ENCODE measurements around the gene XRN2.

Gene XRN2

DNA sequence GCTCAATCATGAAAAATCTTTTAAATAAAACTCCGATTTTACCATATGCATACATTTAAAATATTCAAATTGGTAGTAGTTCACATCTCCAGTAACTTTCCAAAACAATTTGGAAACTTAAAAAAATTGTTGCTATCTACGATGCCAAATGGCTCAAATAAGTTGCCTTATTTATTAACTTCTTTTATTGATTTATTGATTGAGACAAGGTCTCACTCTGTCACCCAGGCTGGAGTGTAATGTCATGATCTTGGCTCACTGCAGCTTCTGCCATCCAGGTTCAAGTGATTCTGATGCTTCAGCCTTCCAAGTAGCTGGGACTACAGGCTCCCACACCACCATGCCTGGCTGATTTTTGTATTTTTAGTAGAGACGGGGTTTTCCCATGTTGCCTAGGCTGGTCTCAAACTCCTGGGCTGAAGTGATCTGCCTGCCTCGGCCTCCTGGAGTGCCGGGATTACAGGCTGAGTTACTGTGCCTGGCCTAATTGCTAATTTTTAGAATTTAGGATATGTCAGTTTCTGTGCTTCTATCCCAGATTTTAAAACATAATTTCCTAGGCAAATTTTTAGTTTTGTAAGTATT is 81.3 kb downstream of the XRN2 start:
- DNase-seq (ENCODE audit: low spot score) (no peak), FAIRE-seq (no peak)

DNA sequence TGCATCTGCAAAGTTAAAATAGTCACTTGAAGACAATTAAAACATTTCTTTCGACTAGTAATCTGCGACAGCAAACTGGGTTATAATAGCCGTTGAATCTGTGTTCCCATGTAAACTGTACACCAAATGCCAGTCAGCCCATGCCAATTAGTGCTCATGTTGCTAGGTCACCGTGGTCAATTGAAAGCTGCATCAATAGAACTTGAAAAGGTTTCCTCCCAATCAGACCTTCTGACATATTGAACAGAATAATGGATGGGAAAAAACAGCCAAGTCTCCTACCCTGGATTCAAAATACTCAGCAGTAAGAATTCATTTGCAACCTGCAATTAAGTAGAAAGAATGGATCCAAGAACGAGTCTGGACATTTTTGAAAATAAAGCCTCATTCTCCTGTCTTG is 83.0 kb downstream of the XRN2 start:
- DNase-seq (ENCODE audit: low spot score), result no peak

DNA sequence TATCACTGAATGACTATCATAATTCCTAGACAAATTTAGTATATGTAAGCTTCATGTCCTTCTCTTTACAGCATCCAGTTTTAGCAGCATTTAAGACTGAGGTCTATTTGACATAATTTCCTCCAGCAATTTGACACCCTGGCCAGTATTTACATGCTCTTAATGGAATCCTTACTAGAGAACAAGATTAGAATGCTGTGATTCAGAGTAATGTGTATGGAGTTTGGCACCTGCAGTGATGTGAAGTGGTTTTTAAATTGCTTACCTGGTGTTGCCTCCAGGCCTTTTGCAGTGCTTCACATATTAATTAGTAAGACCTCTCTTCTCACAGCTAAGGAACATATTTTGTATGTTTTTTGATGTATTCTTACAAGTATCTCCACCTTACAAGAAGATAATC is 84.4 kb downstream of the XRN2 start:
- no peak for FAIRE-seq
- DNase-seq (ENCODE audit: low spot score), result no peak

More for the DNA sequence above, 83.0 kb downstream of the XRN2 start:
- no peak for FAIRE-seq

- FAIRE-seq (no peak), DNase-seq (ENCODE audit: low spot score) (no peak)
Observed at GRCh38 chr20:21388566-21388965, 85.4 kb downstream of the XRN2 start.

GRCh38 chr20:21389368-21389767 is 86.2 kb downstream of the XRN2 start:
- DNase-seq (ENCODE audit: low spot score) (no peak), FAIRE-seq (no peak)

- DNase-seq (ENCODE audit: low spot score) (no peak), FAIRE-seq (no peak)
Observed at GRCh38 chr20:21390768-21391167, 87.6 kb downstream of the XRN2 start.

DNA sequence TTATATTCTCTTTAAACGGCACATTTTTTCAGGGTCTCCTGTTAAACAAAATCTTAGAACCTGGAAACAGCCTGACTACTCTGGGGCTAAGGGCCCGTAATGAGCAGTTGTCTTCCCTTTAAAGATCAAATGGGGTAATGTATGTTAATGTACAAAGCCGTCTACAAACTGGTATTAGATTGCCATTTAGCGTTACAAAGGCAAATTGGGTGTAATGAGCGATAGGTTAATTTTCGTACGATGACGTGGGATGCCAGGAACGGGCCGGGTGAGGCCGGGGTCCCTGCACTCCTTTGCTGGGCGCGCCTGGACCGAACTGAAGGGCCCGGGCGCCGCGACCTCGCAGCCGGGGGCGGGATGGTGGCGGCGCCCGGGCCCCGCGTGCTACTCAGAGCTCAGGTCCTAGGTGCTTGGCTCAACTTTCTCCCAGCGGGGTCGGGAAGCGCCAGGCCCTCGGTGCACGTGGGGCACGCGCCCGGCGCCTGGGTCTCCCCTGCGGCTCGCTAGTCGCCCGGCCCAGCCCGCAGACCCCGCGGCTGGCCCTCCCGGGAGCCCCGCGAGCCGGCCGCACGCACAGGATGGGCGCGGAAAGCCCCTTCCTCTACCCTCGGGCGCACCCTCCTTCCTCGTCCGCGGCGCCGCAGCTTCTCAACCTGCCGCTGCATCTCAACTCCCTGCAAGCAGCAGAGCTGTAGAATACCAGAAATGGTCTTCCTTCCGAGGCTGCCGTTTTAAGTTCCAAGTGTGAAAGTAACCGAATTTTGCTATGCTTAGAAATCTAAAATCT is 88.2 kb downstream of the XRN2 start:
- DNase-seq (ENCODE audit: low spot score), result no peak
- FAIRE-seq, result no peak

DNA sequence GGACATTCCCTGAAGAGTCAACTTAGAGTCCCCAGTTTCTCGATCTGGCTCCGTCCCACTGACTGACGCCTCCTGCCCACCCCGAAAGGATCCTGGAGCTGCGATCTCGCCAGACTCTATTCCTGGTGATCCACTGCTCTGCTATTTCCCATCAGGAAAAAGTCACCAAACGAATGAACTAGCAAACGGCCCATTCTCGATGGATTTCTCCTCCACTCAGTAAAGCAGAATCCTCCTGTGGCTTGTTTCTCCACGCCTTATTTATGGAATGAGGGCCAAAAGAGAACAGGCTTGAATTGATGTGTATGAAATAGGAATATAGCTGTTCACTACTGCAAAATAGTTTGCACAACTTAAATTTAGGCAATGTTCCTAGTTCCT is 88.8 kb downstream of the XRN2 start:
- FAIRE-seq, result no peak
- no peak for DNase-seq (ENCODE audit: low spot score)

- DNase-seq (ENCODE audit: low spot score), result no peak
- FAIRE-seq, result no peak
Observed at GRCh38 chr20:21393166-21393565, 90.0 kb downstream of the XRN2 start.

DNA sequence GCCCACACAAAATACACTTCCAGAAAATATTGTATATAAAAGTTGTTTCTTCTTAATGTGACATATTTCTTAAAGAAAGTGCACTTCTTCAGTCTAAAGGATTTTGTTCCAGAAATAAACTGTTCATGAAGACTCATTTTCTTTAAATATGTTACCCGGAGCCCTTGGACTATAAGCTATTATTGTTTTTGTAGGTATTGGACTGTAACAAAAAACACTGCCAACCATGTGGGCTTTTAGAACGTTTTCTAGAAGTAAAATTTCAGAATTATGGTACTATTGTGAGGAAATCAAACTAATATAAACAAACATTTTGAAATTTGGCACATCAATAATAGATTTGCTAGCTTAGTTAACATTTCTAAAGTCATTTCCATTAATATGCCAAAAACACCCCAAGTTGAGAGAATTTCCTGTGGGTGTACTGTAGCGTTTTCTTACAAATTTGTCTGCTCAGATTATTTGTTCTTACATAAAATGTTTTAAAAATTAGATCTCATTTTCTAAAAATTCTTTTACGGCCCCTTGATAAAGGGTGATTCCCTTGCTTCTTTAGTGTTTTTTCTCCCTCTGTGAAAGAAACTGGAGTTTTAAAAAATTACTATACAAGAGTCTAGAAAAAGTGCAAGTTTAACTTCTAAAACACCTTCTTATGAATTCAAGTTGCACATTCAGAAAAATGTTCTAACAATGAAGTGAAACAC is 90.8 kb downstream of the XRN2 start:
- no peak for FAIRE-seq
- DNase-seq (ENCODE audit: low spot score), result no peak

DNA sequence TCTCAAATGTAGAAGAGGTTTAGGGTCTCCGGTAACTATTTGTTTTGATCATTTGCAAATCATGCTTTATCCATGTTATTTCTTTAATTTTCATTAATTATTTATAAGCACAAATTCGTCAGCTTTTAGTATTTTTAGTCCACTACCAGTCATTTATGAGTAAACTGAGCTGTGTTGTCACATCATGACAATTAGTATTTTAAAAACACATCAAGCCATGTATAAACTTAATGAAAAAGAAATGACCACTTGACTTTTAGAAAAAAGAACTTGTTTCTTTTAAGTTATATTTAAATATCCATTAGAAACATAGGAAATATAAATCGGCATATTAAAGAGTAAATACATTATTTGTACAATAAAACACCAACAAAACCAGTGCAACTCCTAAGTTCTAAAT is 91.4 kb downstream of the XRN2 start:
- FAIRE-seq (no peak), DNase-seq (ENCODE audit: low spot score) (no peak)

- DNase-seq (ENCODE audit: low spot score), result no peak
- FAIRE-seq, result no peak
Observed at GRCh38 chr20:21395051-21395665, 92.0 kb downstream of the XRN2 start.

DNA sequence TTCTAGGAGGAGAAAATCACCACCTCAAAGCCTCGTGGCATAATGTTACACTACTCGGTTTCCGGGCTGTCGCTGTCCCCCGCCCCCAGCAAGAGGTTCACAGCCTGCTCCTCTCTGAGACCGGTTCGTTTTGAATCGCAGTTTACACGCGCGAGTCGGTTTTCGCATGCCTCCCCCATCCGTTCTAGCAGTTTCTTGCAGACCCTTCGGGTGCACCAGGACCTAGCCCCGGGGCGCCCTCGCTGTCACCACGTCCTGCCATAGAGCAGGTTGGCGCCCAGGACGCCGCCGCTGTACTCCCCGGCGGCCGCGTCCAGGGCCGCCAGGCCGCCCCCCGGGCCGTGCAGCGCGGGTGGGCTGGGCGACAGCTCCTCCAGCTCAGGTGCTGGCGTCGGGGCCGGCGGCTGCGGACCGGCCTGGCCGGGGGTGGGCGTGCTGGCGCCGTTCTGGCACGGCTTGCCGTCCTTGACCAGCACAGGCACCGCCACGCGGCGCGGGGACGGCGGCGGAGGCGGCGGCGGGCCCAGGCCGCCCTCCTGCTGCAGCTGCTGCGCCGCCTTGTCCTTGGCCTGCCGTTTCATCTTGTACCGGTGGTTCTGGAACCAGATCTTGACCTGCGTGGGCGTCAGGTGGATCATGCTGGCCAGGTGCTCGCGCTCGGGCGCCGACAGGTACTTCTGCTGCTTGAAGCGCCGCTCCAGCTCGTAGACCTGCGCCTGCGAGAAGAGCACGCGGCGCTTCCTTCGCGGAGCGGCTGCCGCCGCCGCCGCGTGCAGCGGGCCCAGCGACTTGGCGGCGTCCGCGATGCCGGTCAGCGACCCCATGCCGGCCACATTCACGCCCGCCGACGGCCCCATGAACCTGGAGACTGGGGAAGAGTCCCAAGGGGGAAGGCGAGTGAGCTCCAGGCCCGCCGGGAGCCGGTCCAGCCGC is 92.8 kb downstream of the XRN2 start:
- DNase-seq (ENCODE audit: low spot score) (no peak), FAIRE-seq (no peak)

GRCh38 chr20:21396599-21397340 is 93.6 kb downstream of the XRN2 start:
- DNase-seq (ENCODE audit: low spot score) (no peak), FAIRE-seq (no peak)

DNA sequence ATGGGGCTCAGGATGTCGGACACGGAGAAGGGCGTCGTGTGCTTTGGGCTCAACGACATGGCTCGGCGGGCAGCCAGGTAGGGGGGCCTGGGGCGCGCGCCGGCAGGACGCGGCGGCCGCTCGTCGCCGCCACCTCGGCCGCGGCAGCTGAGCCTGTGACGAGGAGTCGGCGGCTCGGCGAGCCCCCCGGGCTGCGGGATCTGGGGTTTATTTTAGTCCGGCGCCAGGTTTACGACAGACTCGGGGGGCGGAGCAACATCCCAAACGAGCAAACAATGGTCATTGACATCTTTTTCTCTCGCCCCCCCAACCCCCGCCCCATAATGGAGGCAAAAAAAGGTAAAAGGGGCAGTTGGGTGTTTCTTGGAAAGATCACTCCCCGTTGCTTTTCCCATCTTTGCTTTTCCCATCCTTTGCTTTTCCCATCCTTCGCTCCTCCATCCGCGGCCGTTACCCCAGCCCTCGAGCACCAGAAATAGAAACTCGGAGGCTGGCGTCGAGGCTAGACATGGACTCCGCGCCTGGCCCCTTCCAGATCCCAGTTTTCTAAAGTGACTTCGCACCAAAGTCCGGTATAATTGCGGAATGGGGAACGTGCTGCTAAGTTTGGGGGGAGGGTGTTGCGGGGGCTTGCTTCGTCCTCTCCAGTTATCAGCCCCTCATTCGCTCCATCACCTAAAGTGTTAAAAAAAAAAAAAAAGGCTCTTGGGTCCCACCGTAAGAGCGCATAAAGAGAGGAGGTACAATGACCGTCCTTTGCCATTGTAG is 94.4 kb downstream of the XRN2 start, which contains the start of gene NKX2-4:
TSS of gene NKX2-4 (minus strand) at position 186 of the 768 bp plus-strand sequence. CDS start at position 59, 127 bp downstream.
- DNase-seq (ENCODE audit: low spot score) (no peak), FAIRE-seq (no peak)

DNA sequence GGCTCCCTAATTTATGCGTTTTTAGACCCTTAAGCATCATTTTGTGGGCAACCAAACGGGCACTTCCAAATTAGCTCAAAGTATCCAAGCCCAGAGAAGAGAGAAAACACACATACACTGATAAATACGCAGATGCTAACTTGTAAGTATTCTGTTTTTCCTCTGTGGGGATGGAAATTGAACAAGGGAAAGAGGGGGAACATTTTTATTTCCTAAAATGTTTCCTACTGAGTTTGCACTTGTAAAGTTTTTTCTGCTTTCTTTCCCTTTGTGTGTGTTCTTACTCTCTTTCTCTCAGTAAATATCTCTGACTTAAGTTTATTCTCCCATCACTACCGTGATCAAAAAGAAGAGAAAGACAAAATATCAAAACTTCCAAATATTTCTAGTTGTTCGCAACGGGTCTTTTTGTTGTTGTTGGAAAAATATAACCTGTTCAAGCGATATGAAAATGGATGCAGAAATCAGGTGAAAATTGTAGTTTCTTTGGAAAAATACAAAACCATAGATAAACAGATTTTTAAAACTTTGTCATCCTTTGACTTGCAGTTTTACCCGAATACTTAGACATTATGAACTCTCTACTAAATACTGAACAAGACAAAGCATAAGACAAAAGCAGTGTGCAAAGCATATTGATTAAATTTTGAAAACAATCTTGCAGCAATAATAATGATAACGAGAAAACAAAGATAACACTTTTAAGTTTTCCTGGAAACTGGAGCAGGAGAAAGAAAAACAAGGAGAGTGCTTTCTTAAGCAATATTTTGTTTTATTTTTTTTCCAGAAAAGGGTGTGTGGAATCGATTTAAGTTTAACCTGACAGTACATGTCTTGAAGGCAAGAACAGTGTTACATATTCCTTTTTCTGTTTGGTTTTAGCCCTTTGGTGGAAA is 95.2 kb downstream of the XRN2 start:
- no peak for DNase-seq (ENCODE audit: low spot score)
- FAIRE-seq, result no peak

DNA sequence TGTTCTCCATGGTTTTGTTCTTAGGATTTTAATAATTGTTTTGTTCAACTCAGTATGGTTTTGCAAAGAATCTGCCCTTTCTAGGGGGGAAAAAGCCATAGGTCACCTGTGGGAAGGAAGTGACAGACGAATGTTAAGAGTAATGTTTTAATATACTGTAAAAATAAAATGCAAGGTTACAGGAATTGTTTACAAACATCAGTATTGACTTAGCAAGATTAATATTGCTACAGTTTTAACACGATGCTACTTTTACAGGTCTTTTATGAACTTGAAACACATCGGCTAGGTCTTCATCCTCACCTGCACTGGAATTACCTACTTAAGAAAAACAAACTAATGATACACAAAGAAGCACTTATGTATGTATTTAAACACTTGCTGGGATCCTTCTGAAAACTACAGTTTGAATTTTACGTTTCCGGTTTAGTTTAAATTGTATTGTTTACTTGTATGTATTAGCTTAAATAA is 95.9 kb downstream of the XRN2 start:
- DNase-seq (ENCODE audit: low spot score) (no peak), FAIRE-seq (no peak)

DNA sequence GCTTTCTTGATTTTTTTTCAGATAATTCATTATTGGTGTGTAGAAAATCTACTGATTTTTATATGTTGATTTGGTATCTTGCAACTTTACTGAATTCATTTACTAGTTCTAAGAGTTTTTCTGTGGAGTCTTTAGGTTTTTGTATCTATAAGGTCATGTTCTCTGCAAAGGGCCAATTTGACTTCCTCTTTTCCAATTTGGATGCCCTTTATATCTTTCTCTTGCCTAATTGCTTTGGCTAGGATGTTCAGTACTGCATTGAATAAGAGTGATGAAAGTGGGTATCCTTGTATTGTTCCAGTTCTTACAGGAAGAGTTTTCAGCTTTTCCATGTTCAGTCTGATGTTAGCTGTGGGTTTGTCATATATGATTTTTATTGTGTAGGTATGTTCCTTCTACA is 108.6 kb downstream of the XRN2 start:
- FAIRE-seq, result no peak
- no peak for DNase-seq (ENCODE audit: low spot score)
